ENCODE data around the gene LIPM.

LIPM gene

DNA sequence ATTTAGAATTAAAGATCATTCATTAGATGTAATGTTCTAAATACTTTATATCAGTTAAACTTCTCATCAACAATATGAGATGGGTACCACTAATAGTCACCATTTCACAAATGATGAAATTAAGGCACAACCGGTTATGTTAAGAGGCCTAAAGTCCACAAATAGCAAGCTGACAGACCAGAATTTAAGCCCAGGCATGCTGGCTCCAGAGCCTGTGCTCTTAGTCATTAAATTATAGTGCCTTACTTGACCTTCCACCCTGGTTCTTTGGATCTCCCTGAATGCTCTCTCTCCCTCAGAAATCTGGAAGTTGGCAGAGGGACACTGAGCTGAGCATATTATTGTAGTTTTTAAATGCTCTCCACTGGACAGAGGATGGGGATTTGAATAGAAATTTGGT is 39.1 kb upstream of the LIPM start:
- no peak for DNase-seq (ENCODE audit: low spot score)
- TF ChIP-seq, protein P1, sequence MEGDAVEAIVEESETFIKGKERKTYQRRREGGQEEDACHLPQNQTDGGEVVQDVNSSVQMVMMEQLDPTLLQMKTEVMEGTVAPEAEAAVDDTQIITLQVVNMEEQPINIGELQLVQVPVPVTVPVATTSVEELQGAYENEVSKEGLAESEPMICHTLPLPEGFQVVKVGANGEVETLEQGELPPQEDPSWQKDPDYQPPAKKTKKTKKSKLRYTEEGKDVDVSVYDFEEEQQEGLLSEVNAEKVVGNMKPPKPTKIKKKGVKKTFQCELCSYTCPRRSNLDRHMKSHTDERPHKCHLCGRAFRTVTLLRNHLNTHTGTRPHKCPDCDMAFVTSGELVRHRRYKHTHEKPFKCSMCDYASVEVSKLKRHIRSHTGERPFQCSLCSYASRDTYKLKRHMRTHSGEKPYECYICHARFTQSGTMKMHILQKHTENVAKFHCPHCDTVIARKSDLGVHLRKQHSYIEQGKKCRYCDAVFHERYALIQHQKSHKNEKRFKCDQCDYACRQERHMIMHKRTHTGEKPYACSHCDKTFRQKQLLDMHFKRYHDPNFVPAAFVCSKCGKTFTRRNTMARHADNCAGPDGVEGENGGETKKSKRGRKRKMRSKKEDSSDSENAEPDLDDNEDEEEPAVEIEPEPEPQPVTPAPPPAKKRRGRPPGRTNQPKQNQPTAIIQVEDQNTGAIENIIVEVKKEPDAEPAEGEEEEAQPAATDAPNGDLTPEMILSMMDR (IDR thresholded peaks at IDR 0.05; ENCODE audit: extremely low read depth, missing control alignments), result no peak

DNA sequence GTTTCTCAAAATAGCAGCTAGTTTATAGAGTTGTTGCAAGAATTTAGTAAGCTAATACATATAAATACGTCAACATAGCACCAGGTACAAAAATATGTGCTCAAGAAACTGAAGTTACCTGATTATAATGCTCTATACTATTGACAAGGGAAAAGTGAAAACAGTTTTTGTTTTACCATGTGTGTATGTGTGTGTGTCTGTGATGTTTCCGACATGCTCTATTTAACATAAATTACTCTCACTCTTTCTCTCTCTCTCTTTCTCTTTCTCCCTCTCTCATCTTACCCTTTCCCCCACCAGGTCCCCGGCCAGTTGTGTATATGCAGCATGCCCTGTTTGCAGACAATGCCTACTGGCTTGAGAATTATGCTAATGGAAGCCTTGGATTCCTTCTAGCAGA is 38.4 kb upstream of the LIPM start:
- DNase-seq (ENCODE audit: low spot score), result no peak
- TF ChIP-seq, protein P1 (IDR thresholded peaks at IDR 0.05; ENCODE audit: extremely low read depth, missing control alignments), result no peak

DNA sequence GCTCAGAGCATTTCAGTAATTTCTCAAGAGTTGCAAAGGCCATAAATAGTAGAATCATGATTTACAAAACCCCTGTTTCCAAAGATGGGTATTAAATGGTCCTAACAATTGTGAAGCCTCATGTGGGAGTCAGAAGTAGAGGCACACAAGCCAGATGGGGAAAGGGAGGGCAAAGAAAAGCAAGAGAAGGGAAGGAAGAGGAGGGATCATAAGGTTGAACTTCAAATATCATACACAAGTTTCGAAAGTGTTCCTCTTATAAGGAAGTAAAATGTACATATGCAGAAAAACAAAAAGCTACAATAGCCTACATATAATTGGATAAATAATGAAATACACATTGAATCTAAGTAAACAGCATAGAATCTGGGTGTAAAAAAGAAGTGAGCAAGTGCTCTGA is 36.7 kb upstream of the LIPM start:
- no peak for DNase-seq (ENCODE audit: low spot score)
- TF ChIP-seq, protein P1 (IDR thresholded peaks at IDR 0.05; ENCODE audit: extremely low read depth, missing control alignments), result no peak

DNA sequence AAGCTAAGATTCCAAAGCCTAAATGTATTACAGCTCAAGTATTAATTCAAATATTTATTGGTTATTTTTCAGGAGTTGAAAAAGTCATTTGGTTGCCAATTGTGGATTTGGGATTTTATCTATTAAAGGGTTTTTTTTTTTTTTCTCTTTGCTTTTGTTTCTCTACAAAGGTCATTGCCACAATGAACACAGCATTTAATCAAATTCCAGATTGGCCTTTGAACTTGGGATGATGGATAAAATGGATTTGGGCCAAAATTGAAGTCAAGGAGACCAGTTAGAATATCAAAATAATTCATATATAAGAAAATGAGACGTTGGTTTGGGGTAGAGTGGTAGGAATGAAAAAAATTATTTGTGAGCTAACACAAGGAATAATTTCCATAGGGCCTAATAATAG is 33.1 kb upstream of the LIPM start:
- DNase-seq (ENCODE audit: low spot score), result no peak
- TF ChIP-seq, protein P1 (IDR thresholded peaks at IDR 0.05; ENCODE audit: extremely low read depth, missing control alignments), result no peak

DNA sequence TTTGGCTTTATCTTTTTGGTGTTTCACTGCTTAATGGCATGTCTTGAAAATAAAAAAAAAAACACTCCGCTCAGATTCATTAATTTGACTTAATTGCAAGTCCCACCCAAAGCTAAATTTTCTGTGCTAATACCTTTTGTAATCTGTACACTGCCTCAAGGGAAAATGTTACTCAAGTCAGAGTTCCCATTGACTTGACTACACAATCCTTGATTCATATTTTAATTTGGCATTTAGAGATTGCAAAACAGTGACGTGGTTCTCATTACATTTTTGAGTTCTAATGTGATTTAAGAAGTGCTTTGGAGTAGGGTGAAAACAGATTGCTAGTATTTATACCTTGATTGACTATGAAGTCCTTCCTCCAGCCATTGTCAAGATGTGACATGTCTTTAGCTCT is 21.3 kb upstream of the LIPM start:
- TF ChIP-seq, protein P1 (IDR thresholded peaks at IDR 0.05; ENCODE audit: extremely low read depth, missing control alignments), result no peak

DNA sequence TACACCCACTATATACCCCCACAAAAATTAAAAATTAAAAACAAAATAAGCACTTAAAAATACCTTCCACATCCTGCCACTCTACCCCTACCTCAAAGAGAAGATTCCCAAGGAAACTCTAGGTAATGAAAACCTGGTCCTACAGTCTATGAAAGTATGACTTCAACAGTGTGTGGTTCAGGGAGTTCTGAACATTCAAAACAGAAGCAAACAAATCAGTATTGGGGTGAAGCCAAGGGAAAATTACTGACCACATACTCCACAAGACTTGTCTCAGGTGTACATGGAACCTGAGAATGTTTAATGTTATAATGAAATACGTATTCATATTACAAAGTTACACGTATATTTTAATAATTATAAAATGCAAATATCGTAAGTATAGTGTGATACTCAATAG is 20.3 kb upstream of the LIPM start:
- TF ChIP-seq, protein P1 (IDR thresholded peaks at IDR 0.05; ENCODE audit: extremely low read depth, missing control alignments), result no peak
- no peak for DNase-seq (ENCODE audit: low spot score)

More for the DNA sequence above, 21.3 kb upstream of the LIPM start:
- DNase-seq (ENCODE audit: low spot score), result no peak

DNA sequence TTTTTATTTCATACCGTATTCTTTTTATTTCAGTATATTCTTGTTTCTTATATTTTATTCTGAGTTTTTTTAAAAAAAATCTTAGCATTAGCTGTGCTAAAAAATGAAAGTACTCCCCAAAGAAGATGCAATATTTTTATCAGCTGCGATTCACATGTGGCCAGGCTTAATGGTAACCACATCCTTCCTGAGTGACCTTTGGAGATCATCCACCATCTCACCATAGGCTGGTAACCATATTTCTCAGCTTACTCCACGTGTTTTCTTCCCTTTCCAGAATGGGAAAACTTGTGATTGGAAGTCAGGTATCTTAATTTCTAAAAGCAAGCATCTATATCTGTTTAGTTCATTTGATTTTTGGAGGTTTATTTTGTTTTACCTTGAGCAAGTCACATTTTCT is 18.8 kb upstream of the LIPM start:
- DNase-seq (ENCODE audit: low spot score), result no peak
- TF ChIP-seq, protein P1 (IDR thresholded peaks at IDR 0.05; ENCODE audit: extremely low read depth, missing control alignments), result no peak

Data from GM20000 (cell line).